Measurements from ENCODE around the gene LRRC7. TPM values are rescaled to one million over a fixed set of nuclear protein-coding genes. Genes with fewer than 3 reads are reported as not detected.

The LRRC7 gene
- total RNA-seq, 3 donors from 2014 or later = not detected

DNA sequence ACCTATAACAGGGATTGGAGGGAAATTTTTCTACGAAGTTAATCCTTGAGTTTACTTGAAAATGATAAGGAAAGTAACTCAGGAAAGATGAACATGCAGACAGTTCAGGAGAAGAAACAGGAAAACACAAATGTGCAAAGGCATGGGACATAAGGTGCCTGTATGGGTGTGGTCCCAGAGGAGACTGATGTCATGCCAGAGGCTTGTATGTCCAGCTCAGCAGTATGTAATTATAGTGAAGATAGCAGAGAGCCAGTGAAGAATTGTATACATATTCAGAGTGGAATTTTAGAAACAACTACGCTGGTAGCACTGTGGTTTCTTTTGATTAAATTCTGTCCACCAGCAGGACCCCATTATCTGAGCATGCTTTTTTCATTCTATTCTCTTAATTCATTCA lies 179.5 kb downstream of the LRRC7 start:
- no peaks in the 10 kb centered on the region for H3K36me3 ChIP-seq
- intact Hi-C loops (cut with DNase I; ENCODE audit: low total_unique reads) = no loop called here
- no peak overlapping the region for H3K4me3 ChIP-seq
- no peaks in the 10 kb centered on the region for H3K9me3 ChIP-seq
- TF ChIP-seq POLR2A (IDR thresholded peaks at IDR 0.05) (no peak), POLR2AphosphoS5 (IDR thresholded peaks at IDR 0.05) (no peak)
- TF ChIP-seq, protein P1, sequence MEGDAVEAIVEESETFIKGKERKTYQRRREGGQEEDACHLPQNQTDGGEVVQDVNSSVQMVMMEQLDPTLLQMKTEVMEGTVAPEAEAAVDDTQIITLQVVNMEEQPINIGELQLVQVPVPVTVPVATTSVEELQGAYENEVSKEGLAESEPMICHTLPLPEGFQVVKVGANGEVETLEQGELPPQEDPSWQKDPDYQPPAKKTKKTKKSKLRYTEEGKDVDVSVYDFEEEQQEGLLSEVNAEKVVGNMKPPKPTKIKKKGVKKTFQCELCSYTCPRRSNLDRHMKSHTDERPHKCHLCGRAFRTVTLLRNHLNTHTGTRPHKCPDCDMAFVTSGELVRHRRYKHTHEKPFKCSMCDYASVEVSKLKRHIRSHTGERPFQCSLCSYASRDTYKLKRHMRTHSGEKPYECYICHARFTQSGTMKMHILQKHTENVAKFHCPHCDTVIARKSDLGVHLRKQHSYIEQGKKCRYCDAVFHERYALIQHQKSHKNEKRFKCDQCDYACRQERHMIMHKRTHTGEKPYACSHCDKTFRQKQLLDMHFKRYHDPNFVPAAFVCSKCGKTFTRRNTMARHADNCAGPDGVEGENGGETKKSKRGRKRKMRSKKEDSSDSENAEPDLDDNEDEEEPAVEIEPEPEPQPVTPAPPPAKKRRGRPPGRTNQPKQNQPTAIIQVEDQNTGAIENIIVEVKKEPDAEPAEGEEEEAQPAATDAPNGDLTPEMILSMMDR (IDR thresholded peaks at IDR 0.05) = no peak
- H3K27me3 ChIP-seq = no peaks in the 10 kb centered on the region
- no peaks in the 10 kb centered on the region for H3K4me1 ChIP-seq
- DNase-seq (ENCODE audit: low spot score in 2 of 2) = no peak
- H3K27ac ChIP-seq = no peak overlapping the region

DNA sequence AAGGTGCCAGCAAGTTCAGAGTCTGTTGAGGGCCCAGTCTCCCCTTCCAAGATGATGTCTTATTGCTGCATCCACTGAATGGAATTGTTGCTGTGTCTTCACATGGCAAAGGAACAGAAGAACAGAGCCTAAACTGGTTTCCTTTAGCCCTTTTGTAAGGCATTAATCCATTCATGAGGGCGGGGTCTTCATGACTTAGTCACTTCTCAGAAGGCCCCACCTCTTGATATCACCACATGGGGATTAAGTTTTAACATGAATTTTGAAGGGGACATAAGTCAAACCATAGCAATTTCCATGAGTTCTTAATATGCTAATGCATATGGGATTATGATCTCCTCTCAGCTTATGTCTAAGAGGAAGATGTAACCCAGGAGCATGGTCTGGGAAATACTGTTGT lies 182.9 kb downstream of the LRRC7 start:
- no peak overlapping the region for H3K27ac ChIP-seq
- no peaks in the 10 kb centered on the region for H3K9me3 ChIP-seq
- no peak overlapping the region for H3K4me3 ChIP-seq
- no peak for TF ChIP-seq POLR2AphosphoS5 (IDR thresholded peaks at IDR 0.05)
- H3K36me3 ChIP-seq = no peaks in the 10 kb centered on the region
- no peaks in the 10 kb centered on the region for H3K27me3 ChIP-seq
- intact Hi-C loops (cut with DNase I; ENCODE audit: low total_unique reads) = no loop called here
- no peaks in the 10 kb centered on the region for H3K4me1 ChIP-seq
- DNase-seq (ENCODE audit: low spot score in 2 of 2) = no peak

DNA sequence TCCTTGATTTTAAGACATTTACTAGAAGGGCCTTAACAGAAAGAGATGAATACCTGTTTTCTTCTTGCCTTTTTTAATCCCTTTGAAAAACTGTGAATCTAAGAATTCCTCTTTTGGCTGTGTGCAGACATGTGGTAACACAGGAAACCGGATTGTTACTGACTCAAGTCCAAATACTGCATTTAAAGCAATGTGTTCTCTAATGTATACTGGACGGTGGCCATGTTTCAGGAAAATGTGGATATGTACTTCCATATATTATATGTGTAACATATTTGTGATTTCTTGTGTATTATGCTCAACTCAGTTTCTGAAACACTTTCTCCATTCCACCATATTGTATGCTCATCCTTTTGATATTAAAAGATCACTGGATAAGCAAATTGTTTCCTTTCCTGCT lies 185.1 kb downstream of the LRRC7 start:
- DNase-seq (ENCODE audit: low spot score in 2 of 2) = no peak
- no peak overlapping the region for H3K27ac ChIP-seq
- no peaks in the 10 kb centered on the region for H3K9me3 ChIP-seq
- intact Hi-C loops (cut with DNase I; ENCODE audit: low total_unique reads) = no loop called here
- no peak overlapping the region for H3K4me3 ChIP-seq
- H3K36me3 ChIP-seq = no peaks in the 10 kb centered on the region
- H3K27me3 ChIP-seq = no peaks in the 10 kb centered on the region
- no peaks in the 10 kb centered on the region for H3K4me1 ChIP-seq
- TF ChIP-seq, protein P1 (IDR thresholded peaks at IDR 0.05) = no peak
- TF ChIP-seq POLR2A (IDR thresholded peaks at IDR 0.05) (no peak), POLR2AphosphoS5 (IDR thresholded peaks at IDR 0.05) (no peak)

DNA sequence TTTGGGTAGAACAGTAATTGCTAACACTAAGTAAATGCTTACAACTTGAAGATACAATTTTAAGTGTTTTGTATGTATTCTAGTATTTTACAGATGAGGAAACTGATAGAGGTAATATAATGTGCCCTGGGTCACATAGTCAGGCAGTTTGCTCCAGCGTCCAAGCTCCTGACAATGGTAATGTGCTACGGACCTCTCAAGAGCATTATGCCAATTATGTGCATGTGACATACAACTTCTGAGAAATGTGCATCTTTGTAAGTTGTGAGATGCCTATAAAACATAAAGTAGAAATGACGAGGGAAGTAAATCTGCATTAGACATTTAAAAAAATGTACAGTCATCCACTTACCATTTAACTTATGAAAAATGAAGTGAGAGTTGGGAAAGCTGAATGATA lies 186.8 kb downstream of the LRRC7 start:
- Histone ChIP-seq H3K36me3 (no peaks in the 10 kb centered on the region), H3K27me3 (no peaks in the 10 kb centered on the region), H3K9me3 (no peaks in the 10 kb centered on the region), H3K4me3 (no peak overlapping the region), H3K4me1 (no peaks in the 10 kb centered on the region), H3K27ac (no peak overlapping the region)
- no peak for DNase-seq (ENCODE audit: low spot score in 2 of 2)
- intact Hi-C loops (cut with DNase I; ENCODE audit: low total_unique reads) = no loop called here
- TF ChIP-seq POLR2A (IDR thresholded peaks at IDR 0.05) (no peak), POLR2AphosphoS5 (IDR thresholded peaks at IDR 0.05) (no peak)
- TF ChIP-seq, protein P1 (IDR thresholded peaks at IDR 0.05) = no peak

DNA sequence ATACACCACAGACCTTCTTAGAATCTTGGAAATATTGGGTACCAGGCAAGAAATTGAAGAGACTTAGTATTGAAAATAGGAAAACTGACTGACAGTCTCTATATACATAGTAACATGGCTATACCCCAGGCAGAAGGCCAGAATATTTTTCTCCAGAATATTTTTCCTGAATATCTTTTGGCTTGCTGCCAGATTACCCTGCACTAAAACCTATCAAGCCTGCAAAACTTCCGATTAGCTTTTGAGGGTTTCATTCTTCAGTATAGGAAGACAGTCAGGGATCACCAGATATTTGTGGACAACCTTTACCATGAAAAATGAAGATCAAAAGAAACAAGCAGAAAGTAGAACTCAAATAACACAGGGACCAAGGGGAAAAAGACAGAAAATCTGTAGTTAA lies 187.9 kb downstream of the LRRC7 start:
- DNase-seq (ENCODE audit: low spot score in 2 of 2) = no peak
- intact Hi-C loops (cut with DNase I; ENCODE audit: low total_unique reads) = no loop called here
- H3K27ac ChIP-seq = no peak overlapping the region
- no peaks in the 10 kb centered on the region for H3K27me3 ChIP-seq
- H3K36me3 ChIP-seq = no peaks in the 10 kb centered on the region
- H3K9me3 ChIP-seq = no peaks in the 10 kb centered on the region
- no peak overlapping the region for H3K4me3 ChIP-seq
- TF ChIP-seq POLR2AphosphoS5 (IDR thresholded peaks at IDR 0.05) = no peak
- H3K4me1 ChIP-seq = no peaks in the 10 kb centered on the region

DNA sequence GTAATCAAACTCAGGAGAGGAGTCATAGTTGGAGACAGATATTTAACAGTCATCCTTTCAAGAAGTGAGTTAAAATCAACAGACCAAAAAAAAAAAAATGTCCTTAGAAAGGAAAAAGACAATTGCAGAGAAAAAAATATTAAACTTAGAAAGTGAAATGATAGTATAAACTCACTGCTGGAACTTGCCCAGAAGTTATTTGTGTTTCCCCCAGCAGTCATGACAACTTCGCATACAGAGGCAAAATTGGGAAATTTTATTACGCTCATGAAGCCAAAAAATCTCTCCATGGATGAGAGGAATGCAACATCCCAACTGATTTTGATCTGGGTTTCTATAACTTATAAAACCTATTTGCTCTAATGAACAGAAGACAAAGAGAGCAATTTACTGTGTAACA lies 198.2 kb downstream of the LRRC7 start:
- H3K27ac ChIP-seq = no peak overlapping the region
- no peaks in the 10 kb centered on the region for H3K4me1 ChIP-seq
- no peak overlapping the region for H3K4me3 ChIP-seq
- intact Hi-C loops (cut with DNase I; ENCODE audit: low total_unique reads) = no loop called here
- TF ChIP-seq, protein P1 (IDR thresholded peaks at IDR 0.05) = no peak
- TF ChIP-seq POLR2AphosphoS5 (IDR thresholded peaks at IDR 0.05) = no peak
- TF ChIP-seq POLR2A (IDR thresholded peaks at IDR 0.05) = no peak
- H3K36me3 ChIP-seq = no peaks in the 10 kb centered on the region
- H3K27me3 ChIP-seq = no peaks in the 10 kb centered on the region
- DNase-seq (ENCODE audit: low spot score in 2 of 2) = no peak
- no peaks in the 10 kb centered on the region for H3K9me3 ChIP-seq

Measured in breast epithelium (tissue), 4 donors.